GOT3 (cell line): Measurements from ENCODE around the gene TMC6.
"Not testable (repeated sequence)": the region's sequence is repeated elsewhere in the genome, so short reads cannot be mapped to it uniquely, and the experiment has no call there.

Experiments used
- DNase-seq: peaks from one replicate; lab custom pipeline; 2025; ENCODE audit warnings: mixed read lengths; lab: John Stamatoyannopoulos, UW

The TMC6 gene

DNA sequence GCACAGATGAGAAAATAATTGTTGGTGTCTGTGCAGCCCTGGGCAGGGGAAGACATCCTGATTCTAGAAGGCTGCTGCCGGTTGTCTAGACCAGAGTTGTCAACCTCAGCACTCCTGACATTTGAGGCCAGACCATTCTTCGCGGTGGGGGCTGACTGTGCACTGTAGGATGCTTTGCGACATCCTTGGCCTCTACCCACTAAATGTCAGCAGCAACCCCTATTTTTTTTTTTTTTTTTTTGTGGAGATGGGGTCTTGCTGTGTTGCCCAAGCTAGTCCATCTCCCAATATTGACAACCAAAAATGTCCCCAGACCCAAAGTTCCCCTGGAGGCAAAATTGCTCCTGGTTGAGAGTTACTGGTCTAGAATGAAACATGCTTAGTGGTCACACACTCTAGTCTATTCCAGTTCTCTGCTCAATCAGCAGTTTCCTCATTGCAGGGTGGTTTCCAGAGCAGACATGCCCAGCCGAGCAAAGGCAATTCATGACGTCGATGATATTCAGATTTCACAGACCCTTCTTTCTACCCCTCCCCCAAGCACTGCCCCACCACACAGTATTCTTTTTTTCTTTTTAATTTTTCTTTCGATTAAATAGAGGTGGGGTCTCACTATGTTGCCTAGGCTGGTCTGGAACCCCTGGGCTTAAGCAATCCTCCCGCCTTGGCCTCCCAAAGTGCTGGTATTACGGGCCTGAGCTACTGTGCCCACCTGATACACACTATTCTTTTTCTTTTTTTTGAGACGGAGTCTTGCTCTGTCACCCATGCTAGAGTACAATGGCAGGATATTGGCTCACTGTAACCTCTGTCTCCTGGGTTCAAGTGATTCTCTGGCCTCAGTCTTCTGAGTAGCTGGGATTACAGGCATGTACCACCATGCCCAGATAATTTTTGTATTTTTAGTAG, 26.6 kb upstream of the TMC6 start:
- no peak for DNase-seq

DNA sequence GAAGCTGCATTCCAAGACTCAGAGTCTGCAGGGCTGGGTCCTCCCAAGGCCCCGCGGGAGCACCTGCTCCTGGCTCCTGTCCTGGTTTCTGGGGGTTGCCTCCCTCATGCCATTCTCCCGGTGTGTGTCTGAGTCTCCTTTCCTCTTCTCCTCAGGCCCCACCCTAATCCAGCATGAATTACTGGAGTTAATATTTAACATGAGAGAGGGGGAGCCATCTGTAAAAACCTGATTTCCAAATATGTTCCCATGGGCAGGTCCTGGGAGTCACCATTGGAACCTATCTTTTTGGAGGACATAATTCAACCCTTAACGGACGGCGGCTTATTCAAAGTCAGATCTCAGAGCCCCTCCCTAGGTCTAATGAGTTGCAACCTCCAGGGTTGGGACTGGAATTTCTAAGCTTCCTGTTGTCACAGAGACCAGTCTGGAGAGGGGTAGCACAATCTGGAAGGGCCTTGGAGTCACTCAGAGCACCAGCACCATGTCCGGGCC, 23.0 kb upstream of the TMC6 start:
- DNase-seq: no peak

GRCh38 chr17:78148286-78149016, 19.9 kb upstream of the TMC6 start:
- DNase-seq: no peak

DNA sequence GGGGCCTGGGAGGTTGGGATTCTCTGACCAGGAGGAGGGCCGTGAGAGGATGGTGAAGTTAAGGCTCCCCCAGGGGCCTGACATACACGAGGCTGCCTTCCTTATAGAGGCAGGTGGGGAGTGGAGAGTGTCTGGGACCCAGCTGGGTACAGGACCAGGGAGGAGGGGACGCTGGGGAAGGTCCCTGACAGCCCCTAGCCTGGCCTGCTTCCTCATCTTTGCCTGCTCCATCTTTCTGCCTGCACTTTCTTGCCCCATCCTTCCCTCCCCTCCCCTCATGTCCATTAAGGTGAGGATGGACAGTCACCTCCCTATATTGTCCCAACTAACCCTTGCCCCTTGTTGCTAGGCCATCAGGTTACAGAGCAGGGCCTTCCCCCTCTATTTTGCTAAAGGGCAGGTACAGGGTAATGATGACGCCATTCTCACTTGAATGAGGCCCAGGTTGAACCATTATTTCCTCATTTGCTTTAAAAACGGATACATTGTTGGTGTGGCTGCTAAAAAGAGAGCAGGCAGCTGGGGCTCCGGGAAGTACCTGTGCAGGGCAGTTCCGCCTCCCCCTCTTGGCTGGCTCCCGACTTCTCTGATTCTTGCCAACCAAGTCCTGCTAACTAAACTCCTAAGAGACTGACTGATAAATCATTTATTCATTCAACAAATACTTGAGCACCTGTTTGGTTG, 18.9 kb upstream of the TMC6 start:
- DNase-seq: no peak

DNA sequence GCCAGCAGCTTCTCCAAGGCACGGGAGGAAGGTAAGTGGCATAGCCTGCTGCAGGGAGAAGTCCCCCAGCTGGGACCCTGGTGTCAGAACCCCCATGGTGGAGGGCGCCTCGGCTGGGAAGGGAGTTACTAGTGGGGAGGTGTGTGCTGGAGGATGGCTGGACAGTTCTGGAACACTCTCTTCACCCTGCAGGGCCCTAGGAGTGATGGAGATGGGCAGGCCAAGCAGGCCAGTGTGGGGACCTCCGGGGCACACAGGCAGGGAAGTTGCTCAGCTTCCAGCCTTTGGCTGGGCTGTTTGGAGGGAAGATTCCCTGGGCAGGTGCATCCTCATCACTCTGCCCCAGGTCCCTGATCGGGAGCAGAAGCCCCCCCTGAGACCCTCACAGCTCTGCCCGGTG, 18.3 kb upstream of the TMC6 start:
- no peak for DNase-seq

GRCh38 chr17:78146471-78146869, 17.9 kb upstream of the TMC6 start:
- DNase-seq: no peak

- no peak for DNase-seq
These were observed 16.4 kb upstream of the TMC6 start for GRCh38 chr17:78144736-78145641.

DNA sequence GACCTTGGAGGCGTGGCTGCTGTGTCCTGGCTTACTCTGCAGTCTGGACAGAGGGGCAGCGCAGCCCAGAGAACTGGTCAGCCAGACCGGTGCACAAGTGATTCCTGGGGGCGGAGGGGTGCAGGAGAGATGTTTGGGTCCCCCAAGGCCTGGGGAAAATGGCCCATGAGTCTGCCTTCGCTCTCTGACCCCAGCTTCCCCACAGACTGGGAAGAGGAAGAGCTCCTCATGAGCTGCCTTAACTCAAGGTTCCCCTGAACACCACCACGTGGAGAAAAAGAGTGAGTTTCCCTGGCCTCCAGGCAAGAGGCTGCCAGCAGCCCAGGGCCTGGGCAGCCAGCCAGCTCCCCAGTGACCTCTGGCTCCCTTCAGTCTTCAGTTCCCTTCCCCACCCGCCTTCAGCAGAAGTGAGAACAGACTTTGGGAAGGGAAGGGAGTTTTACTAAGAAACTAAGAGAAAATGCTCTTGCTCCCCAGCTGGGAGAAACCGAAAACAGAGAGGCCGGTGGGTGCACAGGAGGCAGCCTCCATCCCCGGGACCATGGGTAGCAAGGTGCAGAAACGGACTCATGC, 15.7 kb upstream of the TMC6 start:
- no peak for DNase-seq

DNA sequence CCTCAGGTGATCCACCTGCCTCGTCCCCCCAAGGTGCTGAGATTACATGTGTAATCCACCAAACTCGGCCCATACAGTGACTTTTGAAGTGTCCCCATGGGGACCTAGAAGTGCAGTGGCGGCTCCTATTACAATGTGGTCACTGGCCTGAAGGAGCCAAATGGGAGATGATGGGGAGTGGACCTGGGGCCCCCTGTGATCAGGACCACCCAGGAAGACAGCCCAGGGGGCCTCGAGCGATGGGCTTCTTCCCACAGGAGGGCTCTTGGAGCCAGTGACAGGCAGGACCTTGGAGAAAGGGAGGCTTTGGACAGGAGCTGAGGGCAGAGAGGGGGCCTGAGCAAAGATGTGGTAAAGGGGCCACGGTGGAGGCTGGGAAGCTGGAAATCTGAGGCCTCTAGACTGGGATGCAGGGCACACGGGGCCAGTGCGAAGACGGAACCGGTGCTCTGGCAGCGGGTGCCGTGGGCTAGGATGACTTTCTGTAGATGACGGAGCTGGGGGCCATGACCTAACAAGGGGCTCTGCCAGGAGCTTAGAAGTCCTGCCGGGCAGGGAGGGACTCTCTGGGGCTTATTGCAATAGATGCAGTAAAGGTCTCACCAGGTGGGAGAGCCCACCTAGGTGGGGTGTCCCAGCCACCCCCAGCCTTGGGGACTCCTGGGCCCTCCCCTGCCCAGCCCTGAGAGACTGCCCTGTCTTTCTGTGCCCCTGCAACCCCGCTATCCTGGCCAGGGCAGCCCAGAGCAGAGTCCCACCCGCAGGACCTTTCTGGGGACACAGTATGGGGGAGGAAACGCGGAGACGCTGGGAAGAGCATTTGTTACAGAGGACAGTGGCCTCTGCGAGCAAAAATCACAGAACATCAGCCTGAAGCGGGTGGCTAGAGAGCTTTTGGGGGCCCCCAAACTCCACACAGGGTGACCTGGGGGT, 14.9 kb upstream of the TMC6 start:
- DNase-seq: no peak

- DNase-seq: no peak
These were observed 13.7 kb upstream of the TMC6 start for GRCh38 chr17:78142119-78142861.

DNA sequence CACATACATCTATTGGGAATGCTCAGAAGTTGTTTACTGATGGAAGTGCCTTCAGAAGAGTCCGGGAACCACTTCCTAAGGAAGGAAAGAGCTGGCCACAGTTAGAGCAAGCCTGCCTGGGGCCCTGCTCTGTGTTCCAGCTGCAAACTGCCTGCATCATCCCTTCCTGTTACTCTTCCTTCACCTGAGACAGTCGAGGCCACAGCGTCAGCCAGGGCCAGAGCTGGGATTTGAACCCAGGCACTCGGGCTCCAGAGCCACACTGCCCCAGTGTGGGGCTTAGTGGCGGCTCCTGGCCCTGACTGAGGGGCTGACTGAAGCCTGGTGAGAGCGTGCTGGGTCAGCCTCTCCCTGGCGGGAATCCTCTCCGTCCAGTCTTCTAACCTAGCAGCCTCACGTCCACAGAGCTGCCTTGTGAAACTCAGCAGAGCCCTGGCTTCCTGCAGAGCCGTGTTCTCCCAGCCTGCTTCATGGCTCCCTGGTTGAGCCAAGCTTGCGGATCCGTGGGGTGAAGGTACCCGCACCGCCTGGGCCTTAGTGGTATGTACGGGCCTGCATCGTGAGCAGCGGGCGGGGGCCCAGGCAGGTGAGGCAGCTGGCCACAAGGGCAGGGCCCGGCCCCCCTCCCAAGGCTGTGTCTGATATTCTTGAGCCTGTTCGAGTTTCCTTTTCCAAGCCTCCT, 13.0 kb upstream of the TMC6 start:
- no peak for DNase-seq

GRCh38 chr17:78140169-78141051, 11.9 kb upstream of the TMC6 start:
- no peak for DNase-seq

- DNase-seq: not testable (repeated sequence)
These were observed 11.3 kb upstream of the TMC6 start for GRCh38 chr17:78139861-78140168.

DNA sequence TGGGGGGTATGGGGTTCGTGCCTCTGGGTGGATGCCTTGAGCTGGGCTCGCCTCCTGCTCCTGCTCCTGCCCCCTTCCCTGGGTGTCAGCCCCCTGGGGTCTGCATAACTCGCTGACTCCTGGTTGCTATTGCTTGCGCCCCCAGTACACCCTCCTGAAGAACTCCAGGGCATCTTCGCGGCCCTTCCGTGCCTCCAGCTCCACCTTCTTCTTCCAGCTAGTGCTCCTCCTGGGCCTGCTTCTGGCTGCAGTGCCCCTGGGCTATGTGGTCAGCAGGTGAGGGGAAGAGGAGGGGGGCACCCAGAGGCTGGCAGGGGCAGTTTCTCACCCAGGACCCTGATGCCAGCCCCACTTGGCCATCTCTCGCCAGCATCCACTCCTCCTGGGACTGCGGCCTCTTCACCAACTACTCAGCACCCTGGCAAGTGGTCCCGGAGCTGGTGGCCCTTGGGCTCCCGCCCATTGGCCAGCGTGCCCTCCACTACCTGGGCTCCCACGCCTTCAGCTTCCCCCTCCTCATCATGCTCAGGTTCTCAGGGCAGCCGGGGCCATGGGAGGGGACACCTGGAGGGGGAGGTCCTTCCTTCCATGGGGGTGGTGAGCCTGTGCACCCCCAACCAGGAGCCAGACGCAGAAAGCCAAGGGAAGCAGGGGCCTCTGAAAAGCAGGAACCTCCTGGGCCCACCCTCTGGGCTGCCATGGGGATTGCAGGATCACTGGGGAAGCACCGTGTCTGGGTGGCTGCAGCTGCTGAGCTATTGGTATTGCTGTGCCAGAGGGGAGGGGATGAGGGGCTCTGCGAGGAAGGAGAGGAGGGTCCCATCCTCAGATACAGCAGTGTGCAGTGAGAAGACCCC, 9.9 kb upstream of the TMC6 start:
- no peak for DNase-seq

DNA sequence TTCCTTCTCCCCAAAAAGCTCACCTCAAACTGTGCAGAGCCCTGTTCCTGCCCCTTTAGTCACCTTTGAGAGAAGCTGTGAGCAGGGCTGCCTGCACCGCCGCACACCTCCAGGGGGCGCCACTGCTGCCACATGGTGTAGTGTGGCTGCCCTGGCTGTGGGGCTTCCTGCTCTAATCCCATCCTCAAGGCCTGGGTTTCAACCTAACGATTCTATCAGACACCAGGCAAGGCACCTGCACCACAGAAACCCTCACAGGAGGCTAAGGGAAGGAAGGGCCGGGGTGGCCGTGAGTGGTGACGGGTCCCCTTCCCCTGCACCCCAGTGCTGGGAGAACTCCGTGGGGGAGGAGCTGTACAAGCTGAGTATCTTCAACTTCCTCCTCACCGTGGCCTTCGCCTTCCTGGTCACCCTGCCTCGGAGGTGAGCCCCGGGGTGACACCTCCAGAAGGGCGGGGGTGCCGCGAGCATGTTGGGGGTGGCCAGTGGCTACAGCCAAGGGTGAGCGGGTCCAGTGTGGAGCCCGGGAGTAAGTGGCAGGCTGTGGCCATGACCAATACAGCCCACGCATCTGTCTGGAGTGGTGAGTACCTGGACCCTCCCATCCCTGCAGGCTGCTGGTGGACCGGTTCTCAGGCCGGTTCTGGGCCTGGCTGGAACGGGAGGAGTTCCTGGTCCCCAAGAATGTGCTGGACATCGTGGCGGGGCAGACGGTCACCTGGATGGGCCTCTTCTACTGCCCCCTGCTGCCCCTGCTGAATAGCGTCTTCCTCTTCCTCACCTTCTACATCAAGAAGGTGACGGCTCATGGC, 9.0 kb upstream of the TMC6 start:
- DNase-seq: no peak
